Thoracic aorta (tissue), 2 donors: ENCODE data around the gene CAMK2D. TPM values are rescaled to one million over a fixed set of nuclear protein-coding genes. Genes with fewer than 3 reads are reported as not detected.
"Not testable (repeated sequence)": the region's sequence is repeated elsewhere in the genome, so short reads cannot be mapped to it uniquely, and the experiment has no call there.

Experiments
- ATAC-seq: fragments of 150-250 bp; one replicate; pipeline ENCODE4 v1.8.0; 2017; ENCODE audit warnings: low read depth; ENCODE audit not compliant: insufficient number of reproducible peaks, low FRiP score
- DNase-seq: peaks from one replicate; pipeline ENCODE4 v3.0.0-alpha.2; 2020; ENCODE audit warnings: low spot score
- H3K27ac ChIP-seq, 2 donors: fragments of 200-600 bp; sonication (generic); 1 replicate in 1 of 2; 2 replicates in 1 of 2; pipeline ENCODE4 v1.5.1; 2016; ENCODE audit warnings: mild to moderate bottlenecking in 2 of 2, moderate library complexity in 2 of 2
- H3K27me3 ChIP-seq: fragments of 200-600 bp; sonication (generic); replicated peaks from 2 replicates; pipeline ENCODE4 v1.6.0; 2016; ENCODE audit warnings: mild to moderate bottlenecking; ENCODE audit not compliant: insufficient read depth
- H3K36me3 ChIP-seq: fragments of 200-600 bp; sonication (generic); one replicate; pipeline ENCODE4 v1.5.1; 2016
- H3K4me1 ChIP-seq, 2 donors: fragments of 200-600 bp; sonication (generic); 1 replicate in 1 of 2; 2 replicates in 1 of 2; pipeline versions ENCODE4 v1.5.1 to v1.6.0; 2016; ENCODE audit warnings: low read depth in 2 of 2, mild to moderate bottlenecking in 1 of 2; ENCODE audit not compliant: control insufficient read depth in 1 of 2
- H3K4me3 ChIP-seq: fragments of 200-600 bp; sonication (generic); 2 replicates; pipeline ENCODE4 v1.5.1; 2016; ENCODE audit warnings: mild to moderate bottlenecking
- H3K9me3 ChIP-seq: fragments of 200-600 bp; sonication (generic); 2 replicates; pipeline ENCODE4 v1.5.1; 2016
- CTCF ChIP-seq: fragments of 200-600 bp; sonication (generic); IDR thresholded peaks from one replicate; pipeline ENCODE4 v1.5.1; 2019; ENCODE audit warnings: antibody characterized with exemption
- total RNA-seq, 2 donors: library from RNA; depleted of rRNA; stranded (reverse); fragments of >200 nt; gene quantifications; one replicate each; pipeline versions ENCODE4 v1.1.0 to v1.2.3, GENCODE V29; 2016

The CAMK2D gene
- total RNA-seq, 2 donors from 2014 or later, result 50.6 to 70.1 TPM

GRCh38 chr4:113707048-113707447 is 54.5 kb downstream of the CAMK2D start:
- Histone ChIP-seq H3K27ac (no peak overlapping the region), H3K27me3 (no peaks in the 10 kb centered on the region), H3K4me3 (no peak overlapping the region), H3K4me1 (peaks cover 10 to 41% of the 10 kb centered on the region in 2 donors), H3K9me3 (no peaks in the 10 kb centered on the region), H3K36me3 (no peaks in the 10 kb centered on the region)
- DNase-seq (no peak), ATAC-seq (no peak)
- no peak for TF ChIP-seq CTCF

GRCh38 chr4:113705097-113705496 is 56.4 kb downstream of the CAMK2D start:
- not testable (repeated sequence) for H3K4me3 ChIP-seq, H3K36me3 ChIP-seq, ATAC-seq, H3K9me3 ChIP-seq, H3K27me3 ChIP-seq, H3K27ac ChIP-seq, DNase-seq
- peaks cover 9 to 49% of the 10 kb centered on the region in 2 donors for H3K4me1 ChIP-seq

- not testable (repeated sequence) for H3K27me3 ChIP-seq, H3K4me3 ChIP-seq, DNase-seq, ATAC-seq, H3K27ac ChIP-seq, H3K9me3 ChIP-seq, H3K36me3 ChIP-seq
- peaks cover 7 to 42% of the 10 kb centered on the region in 2 donors for H3K4me1 ChIP-seq
Measured at GRCh38 chr4:113702596-113702995, 58.9 kb downstream of the CAMK2D start.

- TF ChIP-seq CTCF, result no peak
- no peak overlapping the region for H3K27ac ChIP-seq
- DNase-seq, result no peak
- no peaks in the 10 kb centered on the region for H3K9me3 ChIP-seq
- H3K4me3 ChIP-seq, result no peak overlapping the region
- no peaks in the 10 kb centered on the region for H3K36me3 ChIP-seq
- H3K27me3 ChIP-seq, result no peaks in the 10 kb centered on the region
- peaks cover 5 to 28% of the 10 kb centered on the region in 2 donors for H3K4me1 ChIP-seq
- ATAC-seq, result no peak
Measured at GRCh38 chr4:113701169-113701568, 60.4 kb downstream of the CAMK2D start.

GRCh38 chr4:113700602-113701150 is 60.9 kb downstream of the CAMK2D start:
- Histone ChIP-seq H3K4me3 (no peak overlapping the region), H3K4me1 (peaks cover 6 to 23% of the 10 kb centered on the region in 2 donors), H3K27me3 (no peaks in the 10 kb centered on the region), H3K9me3 (no peaks in the 10 kb centered on the region), H3K36me3 (no peaks in the 10 kb centered on the region), H3K27ac (no peak overlapping the region)
- TF ChIP-seq CTCF, result no peak
- ATAC-seq, result no peak
- no peak for DNase-seq

GRCh38 chr4:113699772-113700171 is 61.8 kb downstream of the CAMK2D start:
- Histone ChIP-seq H3K36me3 (no peaks in the 10 kb centered on the region), H3K27ac (no peak overlapping the region), H3K27me3 (no peaks in the 10 kb centered on the region), H3K9me3 (no peaks in the 10 kb centered on the region), H3K4me3 (no peak overlapping the region), H3K4me1 (peaks cover 9 to 19% of the 10 kb centered on the region in 2 donors)
- no peak for DNase-seq
- no peak for ATAC-seq
- TF ChIP-seq CTCF, result no peak
